ENCODE results near the gene MED9. TPM values are rescaled to one million over a fixed set of nuclear protein-coding genes. Genes with fewer than 3 reads are reported as not detected.

Gene MED9
- total RNA-seq, 1 experiment from 2014 or later, result 12.7 TPM

- DNase-seq, result no peak
- intact Hi-C loops (cut with micrococcal nuclease; ENCODE audit: unreplicated experiment), result loop anchor here (2.0 to 5.0 kb wide), 2 partner anchors 141 to 145 kb away; no protein-coding TSS in a partner anchor
- no peaks in the 10 kb centered on the region for H3K4me1 Mint-ChIP-seq (ENCODE audit: low read depth, unreplicated experiment)
- no TSS peak for BruUV-seq (replicated peaks)
- H3K36me3 Mint-ChIP-seq (ENCODE audit: insufficient read depth, unreplicated experiment), result peaks cover 4% of the 10 kb centered on the region
- CTCF ChIA-PET, result interaction anchor here (0.9 to 1.1 kb wide), 3 partner anchors 70 to 144 kb away, joined by 3 read pairs; no protein-coding TSS in a partner anchor
- no peaks in the 10 kb centered on the region for H3K9me3 Mint-ChIP-seq (ENCODE audit: low read depth, unreplicated experiment)
- H3K4me3 Mint-ChIP-seq (ENCODE audit: low read depth, unreplicated experiment), result no peak overlapping the region
- no peaks in the 10 kb centered on the region for H3K27me3 Mint-ChIP-seq (ENCODE audit: unreplicated experiment)
- no peak overlapping the region for H3K27ac Mint-ChIP-seq (ENCODE audit: unreplicated experiment)
- no peak for TF ChIP-seq CTCF (IDR thresholded peaks at IDR 0.05; ENCODE audit: unreplicated experiment)
Observed at GRCh38 chr17:17497845-17498520, 21.2 kb downstream of the MED9 start.

- TF ChIP-seq CTCF (IDR thresholded peaks at IDR 0.05; ENCODE audit: unreplicated experiment), result no peak
- no peaks in the 10 kb centered on the region for H3K9me3 Mint-ChIP-seq (ENCODE audit: low read depth, unreplicated experiment)
- DNase-seq, result no peak
- no peaks in the 10 kb centered on the region for H3K4me1 Mint-ChIP-seq (ENCODE audit: low read depth, unreplicated experiment)
- BruUV-seq (replicated peaks), result no TSS peak
- H3K27me3 Mint-ChIP-seq (ENCODE audit: unreplicated experiment), result no peaks in the 10 kb centered on the region
- no peak overlapping the region for H3K4me3 Mint-ChIP-seq (ENCODE audit: low read depth, unreplicated experiment)
- intact Hi-C loops (cut with micrococcal nuclease; ENCODE audit: unreplicated experiment), result loop anchor here (5.0 kb wide), 1 partner anchor 141 kb away; no protein-coding TSS in a partner anchor
- H3K36me3 Mint-ChIP-seq (ENCODE audit: insufficient read depth, unreplicated experiment), result peaks cover 4% of the 10 kb centered on the region
- CTCF ChIA-PET, result no interaction called here
- H3K27ac Mint-ChIP-seq (ENCODE audit: unreplicated experiment), result no peak overlapping the region
Observed at GRCh38 chr17:17498606-17499301, 22.0 kb downstream of the MED9 start.

GRCh38 chr17:17499402-17500145 lies 22.8 kb downstream of the MED9 start:
- no TSS peak for BruUV-seq (replicated peaks)
- Mint-ChIP-seq H3K27me3 (ENCODE audit: unreplicated experiment) (no peaks in the 10 kb centered on the region), H3K27ac (ENCODE audit: unreplicated experiment) (no peak overlapping the region), H3K4me1 (ENCODE audit: low read depth, unreplicated experiment) (no peaks in the 10 kb centered on the region), H3K9me3 (ENCODE audit: low read depth, unreplicated experiment) (no peaks in the 10 kb centered on the region), H3K4me3 (ENCODE audit: low read depth, unreplicated experiment) (no peak overlapping the region), H3K36me3 (ENCODE audit: insufficient read depth, unreplicated experiment) (peaks cover 4% of the 10 kb centered on the region)
- no peak for DNase-seq
- intact Hi-C loops (cut with micrococcal nuclease; ENCODE audit: unreplicated experiment), result loop anchor here (5.0 kb wide), 1 partner anchor 142 kb away; no protein-coding TSS in a partner anchor
- CTCF ChIA-PET, result no interaction called here
- TF ChIP-seq CTCF (IDR thresholded peaks at IDR 0.05; ENCODE audit: unreplicated experiment), result no peak

- Mint-ChIP-seq H3K36me3 (ENCODE audit: insufficient read depth, unreplicated experiment) (peaks cover 4% of the 10 kb centered on the region), H3K9me3 (ENCODE audit: low read depth, unreplicated experiment) (no peaks in the 10 kb centered on the region), H3K27ac (ENCODE audit: unreplicated experiment) (no peak overlapping the region), H3K4me1 (ENCODE audit: low read depth, unreplicated experiment) (no peaks in the 10 kb centered on the region), H3K27me3 (ENCODE audit: unreplicated experiment) (no peaks in the 10 kb centered on the region), H3K4me3 (ENCODE audit: low read depth, unreplicated experiment) (no peak overlapping the region)
- no peak for DNase-seq
- intact Hi-C loops (cut with micrococcal nuclease; ENCODE audit: unreplicated experiment), result no loop called here
- CTCF ChIA-PET, result no interaction called here
- BruUV-seq (replicated peaks), result no TSS peak
- TF ChIP-seq CTCF (IDR thresholded peaks at IDR 0.05; ENCODE audit: unreplicated experiment), result no peak
Observed at GRCh38 chr17:17500999-17501605, 24.3 kb downstream of the MED9 start.
